ENCODE data around the gene DHX15.

DHX15 gene

GRCh38 chr4:24599275-24599674 is 14.9 kb upstream of the DHX15 start:
- Mint-ChIP-seq H3K27me3 (ENCODE audit: low read depth) (peaks cover 4% of the 10 kb centered on the region), H3K4me1 (ENCODE audit: low read depth) (peaks cover 2% of the 10 kb centered on the region), H3K27ac (no peak overlapping the region), H3K4me3 (no peak overlapping the region), H3K9me3 (peaks cover 3% of the 10 kb centered on the region), H3K36me3 (ENCODE audit: low read depth) (no peaks in the 10 kb centered on the region)

DNA sequence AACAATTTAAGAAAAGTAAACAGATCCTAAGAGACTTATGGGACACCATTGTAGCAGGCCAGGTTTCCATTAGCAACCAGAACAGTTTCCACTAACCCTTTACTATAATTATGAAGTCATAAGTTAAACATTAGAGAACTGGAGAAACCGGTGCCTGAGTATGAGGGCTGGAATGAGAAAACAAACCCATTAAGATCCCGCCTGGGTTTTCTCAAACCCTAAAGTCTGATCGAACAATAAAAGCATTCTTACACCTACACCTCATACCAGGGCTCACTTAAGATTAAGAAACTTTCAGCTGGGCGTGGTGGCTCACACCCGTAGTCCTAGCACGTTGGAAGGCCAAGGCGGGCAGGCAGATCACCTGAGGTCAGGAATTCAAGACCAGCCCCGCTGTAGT is 13.7 kb upstream of the DHX15 start:
- Mint-ChIP-seq H3K9me3 (peaks cover 3% of the 10 kb centered on the region), H3K4me1 (ENCODE audit: low read depth) (peaks cover 2% of the 10 kb centered on the region), H3K27ac (no peak overlapping the region), H3K27me3 (ENCODE audit: low read depth) (peaks cover 4% of the 10 kb centered on the region), H3K36me3 (ENCODE audit: low read depth) (no peaks in the 10 kb centered on the region), H3K4me3 (no peak overlapping the region)

DNA sequence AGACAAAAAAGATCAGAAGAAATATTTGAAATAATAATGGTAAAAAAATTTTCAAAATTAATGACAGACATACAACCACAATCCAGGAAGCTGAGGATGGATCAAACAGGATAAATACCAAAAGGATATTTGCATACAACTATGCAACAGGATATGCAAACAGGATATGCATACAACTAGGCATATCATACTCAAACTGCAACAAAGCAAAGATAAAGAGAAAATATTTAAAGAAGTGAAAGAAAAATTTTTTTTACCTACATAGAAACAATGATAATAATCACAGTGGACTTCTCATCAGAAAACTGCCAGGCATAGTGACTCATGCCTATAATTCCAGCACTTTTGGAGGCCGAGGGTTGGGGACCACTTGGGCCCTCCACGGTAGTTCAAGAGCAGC is 11.3 kb upstream of the DHX15 start:
- Mint-ChIP-seq H3K27me3 (ENCODE audit: low read depth) (peaks cover 6% of the 10 kb centered on the region), H3K27ac (no peak overlapping the region), H3K4me3 (no peak overlapping the region), H3K4me1 (ENCODE audit: low read depth) (peaks cover 2% of the 10 kb centered on the region), H3K9me3 (peaks cover 11% of the 10 kb centered on the region), H3K36me3 (ENCODE audit: low read depth) (no peaks in the 10 kb centered on the region)

DNA sequence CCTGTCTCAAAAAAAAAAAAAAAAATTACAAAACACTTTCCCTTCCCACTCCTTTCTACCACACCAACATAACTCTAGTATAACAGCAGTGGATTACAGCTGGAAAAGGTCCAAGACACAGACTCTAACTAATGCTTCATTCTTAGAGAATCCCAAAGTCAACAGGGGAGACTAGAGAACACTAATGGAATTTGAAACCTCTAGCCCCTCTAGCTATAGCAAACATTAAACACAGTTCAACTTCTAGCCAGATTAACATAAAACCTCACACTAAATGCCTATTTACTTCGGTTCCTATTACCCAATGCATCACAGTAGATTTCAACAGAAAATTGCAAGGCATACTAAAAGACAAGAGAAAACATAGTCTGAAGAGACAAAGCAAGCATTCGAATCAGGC is 10.5 kb upstream of the DHX15 start:
- no peaks in the 10 kb centered on the region for H3K36me3 Mint-ChIP-seq (ENCODE audit: low read depth)
- H3K4me3 Mint-ChIP-seq, result no peak overlapping the region
- no peak overlapping the region for H3K27ac Mint-ChIP-seq
- H3K27me3 Mint-ChIP-seq (ENCODE audit: low read depth), result peaks cover 7% of the 10 kb centered on the region
- peaks cover 2% of the 10 kb centered on the region for H3K4me1 Mint-ChIP-seq (ENCODE audit: low read depth)
- H3K9me3 Mint-ChIP-seq, result peaks cover 19% of the 10 kb centered on the region

DNA sequence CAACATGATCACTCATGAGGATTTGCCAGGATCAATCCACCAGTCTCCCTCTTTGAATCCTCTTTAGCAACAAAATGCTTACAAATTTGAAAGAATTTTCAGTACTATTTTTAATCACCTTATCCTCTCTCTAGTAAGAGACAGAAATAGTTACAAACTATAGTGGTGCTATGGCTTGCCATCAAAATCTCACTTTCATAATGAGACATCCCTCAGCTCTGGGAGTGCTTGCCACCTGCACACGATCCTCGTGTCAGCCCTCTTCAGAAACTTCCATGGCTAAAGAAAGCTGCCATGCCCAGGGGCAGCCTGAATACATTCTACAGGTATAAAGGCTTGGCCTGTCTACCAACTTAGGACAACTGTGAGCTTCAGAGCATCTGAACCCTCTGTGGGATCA is 5.1 kb upstream of the DHX15 start:
- Mint-ChIP-seq H3K36me3 (ENCODE audit: low read depth) (no peaks in the 10 kb centered on the region), H3K27ac (no peak overlapping the region), H3K27me3 (ENCODE audit: low read depth) (peaks cover 3% of the 10 kb centered on the region), H3K4me1 (ENCODE audit: low read depth) (peaks cover 5% of the 10 kb centered on the region), H3K4me3 (no peak overlapping the region), H3K9me3 (peaks cover 26% of the 10 kb centered on the region)

DNA sequence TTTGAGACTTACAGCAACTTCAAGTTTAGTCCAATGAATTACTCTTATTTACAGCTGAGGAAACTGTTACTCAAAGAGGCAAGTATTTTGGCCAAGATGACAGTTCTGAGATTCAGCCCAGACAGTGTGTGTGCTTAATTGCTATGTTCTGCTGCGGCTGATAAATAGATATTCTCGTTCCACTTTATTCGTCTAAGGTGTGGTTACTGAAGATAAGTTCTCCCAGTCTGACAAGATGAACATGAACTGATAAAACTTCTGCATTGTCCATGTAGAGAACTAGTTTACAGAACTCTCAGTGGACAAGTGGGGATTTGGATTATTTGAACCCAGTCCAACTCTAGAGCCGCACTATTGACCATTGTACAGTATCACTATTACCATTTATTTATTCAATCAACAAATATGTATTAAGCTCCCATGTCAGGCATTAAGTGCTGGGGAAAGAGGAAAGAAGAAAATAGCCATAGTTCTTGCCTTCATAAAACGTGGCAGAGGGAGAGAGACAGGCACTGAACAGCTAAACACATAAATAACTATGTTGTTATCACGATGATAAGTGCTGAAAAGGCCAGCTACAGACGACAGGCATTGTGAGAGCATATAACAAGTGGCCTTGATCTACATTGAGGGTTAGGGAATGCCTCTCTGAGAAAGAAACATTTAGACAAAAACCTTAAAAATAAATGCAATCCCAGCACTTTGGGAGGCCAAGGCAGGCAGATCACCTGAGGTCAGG is 4.0 kb upstream of the DHX15 start:
- H3K36me3 Mint-ChIP-seq (ENCODE audit: low read depth), result no peaks in the 10 kb centered on the region
- H3K4me3 Mint-ChIP-seq, result no peak overlapping the region
- peaks cover 3% of the 10 kb centered on the region for H3K27me3 Mint-ChIP-seq (ENCODE audit: low read depth)
- no peak overlapping the region for H3K27ac Mint-ChIP-seq
- H3K9me3 Mint-ChIP-seq, result peaks cover 26% of the 10 kb centered on the region
- peaks cover 5% of the 10 kb centered on the region for H3K4me1 Mint-ChIP-seq (ENCODE audit: low read depth)

DNA sequence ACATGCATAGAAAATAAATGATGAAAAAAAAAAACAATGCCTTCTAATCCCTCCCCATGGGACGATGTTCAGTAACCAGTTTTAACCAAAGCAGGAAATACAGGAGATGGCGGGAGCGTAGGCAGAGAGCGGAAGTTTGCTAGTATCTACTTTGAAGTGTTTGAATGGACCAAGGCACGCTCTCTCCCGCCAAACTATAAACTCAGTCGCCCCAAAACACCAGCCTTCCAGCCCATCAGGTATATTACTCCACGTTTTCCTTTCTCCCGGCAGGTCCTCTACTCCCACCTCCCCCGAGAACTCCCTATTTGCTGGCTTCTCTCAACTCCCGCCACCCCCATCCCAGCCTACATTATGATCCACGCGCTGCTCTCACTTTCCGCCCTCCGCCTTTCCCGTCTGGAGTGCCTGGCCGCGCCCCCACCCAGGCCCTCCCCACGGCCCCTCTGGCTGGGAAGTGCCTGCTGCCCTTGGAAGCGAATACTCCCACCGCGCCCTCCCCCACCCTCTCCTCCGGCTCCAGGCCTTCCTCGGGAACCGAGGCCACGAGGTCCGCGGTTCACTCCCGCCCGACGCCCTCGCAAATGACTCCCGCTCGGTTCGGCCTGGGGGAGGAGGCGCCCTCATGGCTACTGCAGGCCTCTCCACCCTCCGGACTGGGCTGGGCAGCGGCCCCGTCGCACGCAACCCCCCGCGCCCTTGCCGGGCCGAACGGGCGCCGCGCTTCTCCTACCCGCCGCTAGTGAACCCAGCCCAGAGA is 723 bp downstream of the DHX15 start:
- peaks cover 23% of the 10 kb centered on the region for H3K36me3 Mint-ChIP-seq (ENCODE audit: low read depth)
- no peaks in the 10 kb centered on the region for H3K27me3 Mint-ChIP-seq (ENCODE audit: low read depth)
- H3K4me1 Mint-ChIP-seq (ENCODE audit: low read depth), result peaks cover 33% of the 10 kb centered on the region
- H3K4me3 Mint-ChIP-seq, result peak overlapping the region; percentile 100
- H3K27ac Mint-ChIP-seq, result peak overlapping the region; percentile 98
- peaks cover 4% of the 10 kb centered on the region for H3K9me3 Mint-ChIP-seq

- Mint-ChIP-seq H3K4me1 (ENCODE audit: low read depth) (peaks cover 40% of the 10 kb centered on the region), H3K4me3 (peak overlapping the region; percentile 100), H3K9me3 (no peaks in the 10 kb centered on the region), H3K27ac (peak overlapping the region; percentile 98), H3K36me3 (ENCODE audit: low read depth) (peaks cover 27% of the 10 kb centered on the region), H3K27me3 (ENCODE audit: low read depth) (no peaks in the 10 kb centered on the region)
Observed at GRCh38 chr4:24582235-24582832, 2.0 kb downstream of the DHX15 start.

- H3K9me3 Mint-ChIP-seq, result no peaks in the 10 kb centered on the region
- H3K4me1 Mint-ChIP-seq (ENCODE audit: low read depth), result peaks cover 48% of the 10 kb centered on the region
- no peak overlapping the region for H3K4me3 Mint-ChIP-seq
- no peaks in the 10 kb centered on the region for H3K27me3 Mint-ChIP-seq (ENCODE audit: low read depth)
- peaks cover 53% of the 10 kb centered on the region for H3K36me3 Mint-ChIP-seq (ENCODE audit: low read depth)
- no peak overlapping the region for H3K27ac Mint-ChIP-seq
Observed at GRCh38 chr4:24578364-24578763, 6.0 kb downstream of the DHX15 start.

- Mint-ChIP-seq H3K27me3 (ENCODE audit: low read depth) (no peaks in the 10 kb centered on the region), H3K4me3 (no peak overlapping the region), H3K36me3 (ENCODE audit: low read depth) (peaks cover 45% of the 10 kb centered on the region), H3K4me1 (ENCODE audit: low read depth) (peaks cover 35% of the 10 kb centered on the region), H3K9me3 (no peaks in the 10 kb centered on the region), H3K27ac (no peak overlapping the region)
Observed at GRCh38 chr4:24576276-24576675, 8.1 kb downstream of the DHX15 start.

- Mint-ChIP-seq H3K27me3 (ENCODE audit: low read depth) (no peaks in the 10 kb centered on the region), H3K27ac (no peak overlapping the region), H3K9me3 (no peaks in the 10 kb centered on the region), H3K4me3 (no peak overlapping the region), H3K36me3 (ENCODE audit: low read depth) (peaks cover 52% of the 10 kb centered on the region), H3K4me1 (ENCODE audit: low read depth) (peaks cover 47% of the 10 kb centered on the region)
Observed at GRCh38 chr4:24574236-24574635, 10.1 kb downstream of the DHX15 start.

DNA sequence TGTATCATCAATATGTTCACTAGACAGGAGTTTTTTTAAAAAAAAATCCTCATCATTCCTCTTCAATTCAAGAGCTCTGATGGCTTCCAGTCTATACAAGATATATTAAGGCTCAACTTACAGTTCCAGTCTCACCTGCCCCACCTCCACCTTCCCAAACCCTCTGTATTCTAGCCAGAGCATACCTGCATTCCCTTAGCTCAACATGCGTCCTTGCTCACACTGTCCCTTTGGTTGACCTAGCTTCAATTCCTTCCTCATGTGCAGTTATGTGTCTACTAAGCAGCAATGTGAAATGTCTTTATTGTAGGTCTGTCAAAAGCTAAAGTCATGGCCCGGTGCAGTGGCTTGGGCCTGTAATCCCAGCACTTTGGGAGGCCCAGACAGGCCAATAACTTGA is 10.8 kb downstream of the DHX15 start:
- H3K9me3 Mint-ChIP-seq, result no peaks in the 10 kb centered on the region

DNA sequence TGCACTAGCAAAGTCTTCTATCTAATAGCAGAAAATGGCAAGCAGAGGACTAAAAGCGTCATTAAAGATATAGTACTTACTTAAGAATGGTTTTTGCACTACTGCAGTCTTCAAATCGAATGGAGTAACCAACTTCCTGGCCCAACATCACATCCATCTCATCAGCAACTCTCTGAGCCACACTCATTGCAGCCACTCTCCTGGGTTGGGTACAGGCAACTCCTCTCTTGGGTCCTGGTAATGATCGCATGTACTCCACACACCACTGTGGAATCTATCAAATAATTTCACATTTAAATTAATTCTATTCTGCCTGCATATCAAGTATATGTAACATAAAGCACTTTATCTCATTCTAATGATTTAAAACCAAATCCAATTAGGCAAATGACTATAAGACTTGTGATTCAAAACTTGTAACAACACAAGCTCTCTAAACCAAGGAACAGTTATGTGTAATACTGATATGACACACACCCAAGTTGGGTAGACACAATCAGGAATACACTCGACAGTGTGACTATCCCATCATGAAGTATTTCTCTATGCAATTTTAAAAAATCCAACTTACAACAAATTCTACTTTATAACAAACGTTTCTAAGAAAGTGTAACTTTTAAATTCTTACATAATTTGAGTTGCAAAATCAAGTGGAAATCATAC is 13.6 kb downstream of the DHX15 start:
- no peak overlapping the region for H3K4me3 Mint-ChIP-seq
- H3K9me3 Mint-ChIP-seq, result no peaks in the 10 kb centered on the region
- H3K27ac Mint-ChIP-seq, result no peak overlapping the region
- H3K27me3 Mint-ChIP-seq (ENCODE audit: low read depth), result no peaks in the 10 kb centered on the region
- peaks cover 47% of the 10 kb centered on the region for H3K36me3 Mint-ChIP-seq (ENCODE audit: low read depth)
- H3K4me1 Mint-ChIP-seq (ENCODE audit: low read depth), result peaks cover 40% of the 10 kb centered on the region

More for the DNA sequence above, 10.8 kb downstream of the DHX15 start:
- H3K27ac Mint-ChIP-seq, result peak overlapping the region; percentile 62
- peaks cover 51% of the 10 kb centered on the region for H3K36me3 Mint-ChIP-seq (ENCODE audit: low read depth)
- H3K4me1 Mint-ChIP-seq (ENCODE audit: low read depth), result peaks cover 46% of the 10 kb centered on the region
- H3K4me3 Mint-ChIP-seq, result no peak overlapping the region
- H3K27me3 Mint-ChIP-seq (ENCODE audit: low read depth), result no peaks in the 10 kb centered on the region

DNA sequence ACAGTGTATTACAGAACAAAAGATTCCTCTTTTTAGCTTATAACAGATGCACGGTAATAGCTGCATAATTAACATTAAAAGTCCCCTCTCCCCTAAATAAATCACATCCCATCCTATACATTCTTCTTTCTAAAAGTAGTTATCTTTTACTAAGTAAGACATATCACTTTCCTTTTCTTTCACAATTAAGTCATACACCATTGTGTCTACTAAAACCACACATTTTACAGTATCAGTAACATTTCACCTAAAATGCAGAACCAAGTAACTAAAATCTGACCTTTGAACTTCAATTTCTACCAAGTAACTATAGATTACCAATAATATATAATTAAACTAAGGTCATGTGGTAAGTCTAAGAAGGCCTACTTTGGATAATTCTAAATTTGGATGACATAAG is 14.2 kb downstream of the DHX15 start:
- H3K27ac Mint-ChIP-seq, result no peak overlapping the region
- H3K4me1 Mint-ChIP-seq (ENCODE audit: low read depth), result peaks cover 46% of the 10 kb centered on the region
- peaks cover 46% of the 10 kb centered on the region for H3K36me3 Mint-ChIP-seq (ENCODE audit: low read depth)
- no peaks in the 10 kb centered on the region for H3K27me3 Mint-ChIP-seq (ENCODE audit: low read depth)
- H3K4me3 Mint-ChIP-seq, result no peak overlapping the region
- H3K9me3 Mint-ChIP-seq, result no peaks in the 10 kb centered on the region
